NCI-H526 (cell line): ENCODE results near the gene CD22.
"Not testable (repeated sequence)": the region's sequence is repeated elsewhere in the genome, so short reads cannot be mapped to it uniquely, and the experiment has no call there.

ENCODE experiments used
- DNase-seq, 2 experiments: peaks; one replicate each; lab custom pipeline; 2025; lab: John Stamatoyannopoulos, UW

Gene CD22

DNA sequence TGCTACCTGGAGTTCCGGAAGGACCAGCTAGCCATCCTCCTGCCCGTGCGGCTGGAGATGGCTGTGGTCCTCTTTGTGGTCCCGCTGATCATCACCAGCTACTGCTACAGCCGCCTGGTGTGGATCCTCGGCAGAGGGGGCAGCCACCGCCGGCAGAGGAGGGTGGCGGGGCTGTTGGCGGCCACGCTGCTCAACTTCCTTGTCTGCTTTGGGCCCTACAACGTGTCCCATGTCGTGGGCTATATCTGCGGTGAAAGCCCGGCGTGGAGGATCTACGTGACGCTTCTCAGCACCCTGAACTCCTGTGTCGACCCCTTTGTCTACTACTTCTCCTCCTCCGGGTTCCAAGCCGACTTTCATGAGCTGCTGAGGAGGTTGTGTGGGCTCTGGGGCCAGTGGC lies 30.4 kb downstream of the CD22 start:
- DNase-seq = not testable (repeated sequence)

DNA sequence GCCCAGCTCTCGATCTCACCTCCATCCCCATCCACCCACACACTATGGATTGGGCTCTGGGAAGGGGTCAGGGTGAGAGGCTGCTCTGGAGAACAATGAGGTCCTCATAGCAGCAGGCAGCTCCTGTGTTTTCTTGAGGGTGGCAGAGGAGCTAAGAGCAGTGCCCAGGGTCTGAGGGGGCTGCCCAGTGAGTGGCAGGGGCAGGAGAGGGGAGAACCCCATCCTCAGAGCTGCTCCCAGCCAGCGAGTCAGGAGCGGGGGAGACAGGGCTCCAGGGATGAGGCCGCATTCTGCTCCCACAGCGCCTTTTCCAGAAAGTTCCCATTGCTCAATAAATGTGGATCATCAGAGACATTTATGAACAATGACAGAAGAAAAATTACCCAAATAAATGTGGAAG lies 31.1 kb downstream of the CD22 start:
- not testable (repeated sequence) for DNase-seq

DNA sequence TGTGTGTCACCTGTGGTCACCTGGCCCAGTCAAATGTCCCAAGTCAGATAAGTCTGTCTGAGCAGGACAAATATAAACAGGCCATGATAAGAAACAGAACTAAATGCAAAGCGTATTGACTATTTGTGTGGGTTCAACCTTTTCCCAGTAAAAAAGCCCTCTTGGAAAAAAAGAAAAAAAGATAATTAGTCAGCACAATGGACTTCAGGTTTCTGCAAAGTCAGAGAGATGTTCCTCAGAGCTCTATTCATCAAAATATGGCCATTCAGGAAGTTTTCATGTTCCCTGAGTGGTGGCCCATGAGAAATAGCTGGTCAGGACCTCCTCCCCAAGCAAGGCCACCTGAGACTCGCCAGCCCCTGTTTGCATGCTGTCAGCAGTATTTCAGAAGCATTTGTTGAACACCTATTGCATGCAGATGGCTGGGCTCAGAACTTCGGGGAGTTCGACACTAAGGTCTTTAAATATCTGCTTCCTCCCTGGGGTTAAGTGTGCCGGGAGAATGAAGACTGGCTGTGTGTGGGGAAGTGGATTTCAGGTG lies 32.0 kb downstream of the CD22 start:
- no peak for DNase-seq

DNA sequence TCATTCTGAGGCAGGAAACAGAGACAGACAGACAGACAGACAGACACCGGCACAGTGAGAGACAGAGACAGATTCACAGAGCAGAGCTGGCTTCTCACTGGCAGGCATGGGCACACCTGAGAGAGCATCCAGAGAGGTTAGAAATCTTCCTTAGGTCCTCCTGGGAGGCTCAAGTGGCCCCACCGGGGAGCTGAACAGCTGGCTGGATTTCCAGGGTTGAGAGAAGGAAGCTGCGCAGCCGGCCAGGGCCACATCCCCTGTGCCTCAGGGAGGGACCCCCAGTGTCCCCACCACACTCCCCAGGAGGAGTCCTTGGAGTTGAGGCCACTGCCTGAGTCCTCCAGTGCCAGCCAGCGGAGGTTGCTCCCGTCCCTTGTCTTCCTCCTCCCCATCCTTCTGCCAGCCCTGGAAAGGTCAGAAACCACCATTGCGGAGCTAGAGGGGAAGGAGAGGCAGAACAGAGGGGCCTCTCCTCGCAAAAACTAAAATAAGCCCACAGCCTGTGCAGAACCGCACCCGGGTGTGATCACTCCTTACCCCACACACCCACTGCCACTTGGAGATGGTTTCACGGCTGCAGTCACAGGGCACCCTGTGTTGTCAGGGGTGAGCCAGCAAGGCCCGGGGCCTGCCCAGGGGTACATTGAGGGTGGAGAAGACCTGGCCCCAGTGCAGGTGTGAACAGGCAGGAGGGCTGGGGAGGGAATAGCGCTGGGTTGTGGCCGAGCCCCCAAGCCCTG lies 33.4 kb downstream of the CD22 start:
- no peak for DNase-seq

DNA sequence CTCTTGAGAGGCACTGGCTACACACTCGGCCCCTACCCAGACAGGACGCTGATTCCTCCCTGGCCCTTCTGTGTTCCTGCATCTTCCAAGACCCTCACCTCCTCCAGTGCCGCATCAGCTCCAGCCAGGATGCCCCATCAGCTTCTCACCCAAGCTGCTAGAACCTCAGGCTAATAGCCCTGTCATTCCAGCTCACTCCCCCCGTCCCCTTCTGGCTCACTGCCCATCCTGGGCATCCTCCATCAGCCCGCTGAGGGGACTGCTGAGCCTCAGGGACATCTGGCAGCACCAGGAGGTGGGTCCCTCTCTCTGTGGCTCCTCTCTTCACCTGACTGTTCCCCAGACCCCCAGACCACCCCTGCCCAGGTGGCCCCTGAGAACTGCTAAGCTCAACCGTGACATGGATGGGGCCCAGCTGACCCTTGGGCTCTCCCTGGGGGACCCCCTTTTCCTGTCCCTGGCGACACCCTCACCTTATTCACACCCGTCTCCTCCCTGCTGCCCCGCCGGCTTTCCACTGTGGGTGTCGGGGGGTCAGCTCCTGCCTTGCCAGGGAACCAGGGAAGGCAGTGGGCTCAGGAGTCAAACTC lies 34.1 kb downstream of the CD22 start:
- no peak for DNase-seq

GRCh38 chr19:35363711-35364425 lies 34.9 kb downstream of the CD22 start:
- DNase-seq = no peak

GRCh38 chr19:35365303-35365702 lies 36.3 kb downstream of the CD22 start:
- no peak for DNase-seq

- DNase-seq = no peak
Measured at GRCh38 chr19:35368378-35368777, 39.4 kb downstream of the CD22 start.

GRCh38 chr19:35369522-35369921 lies 40.5 kb downstream of the CD22 start:
- DNase-seq = no peak

DNA sequence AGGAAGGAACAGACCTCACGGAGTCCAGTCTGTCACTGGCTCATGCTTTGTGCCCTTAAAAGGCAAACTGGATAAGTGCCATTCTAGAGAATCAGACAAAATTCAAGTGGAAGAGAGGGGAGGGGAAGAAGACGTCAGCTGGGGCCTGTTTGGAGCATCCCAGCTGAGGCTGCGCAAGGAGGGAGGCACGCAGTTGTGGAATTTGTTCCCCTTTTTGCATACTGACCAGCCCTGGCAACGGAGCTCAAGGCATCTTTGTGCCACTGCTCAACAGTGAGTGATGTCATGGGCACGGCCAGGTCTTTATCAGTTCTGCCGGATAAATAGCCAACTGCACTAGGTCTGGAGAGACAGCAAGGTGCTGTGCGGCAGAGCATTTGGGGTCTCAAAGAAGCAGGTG lies 41.7 kb downstream of the CD22 start, which contains the start of gene GPR42:
Gene GPR42 (plus strand): TSS at position 347 of the 400 bp plus-strand sequence. CDS start 292 bp downstream, outside the sequence.
- no peak for DNase-seq

DNA sequence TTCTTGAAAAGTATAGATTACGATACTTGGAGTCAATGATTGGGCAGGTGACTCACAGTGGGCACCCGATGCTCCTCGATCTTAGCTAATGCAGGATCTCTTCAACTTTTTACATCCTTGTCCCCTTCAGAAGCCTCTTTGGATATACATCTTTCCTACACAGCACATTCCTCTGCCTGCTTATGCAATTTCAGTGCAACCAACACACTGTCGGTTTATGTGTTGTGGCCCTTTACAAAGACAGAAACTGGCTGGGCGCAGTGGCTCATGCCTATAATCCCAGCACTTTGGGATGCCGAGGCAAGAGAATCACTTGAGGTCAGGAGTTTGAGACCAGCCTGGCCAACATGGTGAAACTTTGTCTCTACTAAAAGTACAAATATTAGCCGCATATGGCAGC lies 44.5 kb downstream of the CD22 start:
- no peak for DNase-seq

- not testable (repeated sequence) for DNase-seq
Measured at GRCh38 chr19:35374031-35374430, 45.0 kb downstream of the CD22 start.

DNA sequence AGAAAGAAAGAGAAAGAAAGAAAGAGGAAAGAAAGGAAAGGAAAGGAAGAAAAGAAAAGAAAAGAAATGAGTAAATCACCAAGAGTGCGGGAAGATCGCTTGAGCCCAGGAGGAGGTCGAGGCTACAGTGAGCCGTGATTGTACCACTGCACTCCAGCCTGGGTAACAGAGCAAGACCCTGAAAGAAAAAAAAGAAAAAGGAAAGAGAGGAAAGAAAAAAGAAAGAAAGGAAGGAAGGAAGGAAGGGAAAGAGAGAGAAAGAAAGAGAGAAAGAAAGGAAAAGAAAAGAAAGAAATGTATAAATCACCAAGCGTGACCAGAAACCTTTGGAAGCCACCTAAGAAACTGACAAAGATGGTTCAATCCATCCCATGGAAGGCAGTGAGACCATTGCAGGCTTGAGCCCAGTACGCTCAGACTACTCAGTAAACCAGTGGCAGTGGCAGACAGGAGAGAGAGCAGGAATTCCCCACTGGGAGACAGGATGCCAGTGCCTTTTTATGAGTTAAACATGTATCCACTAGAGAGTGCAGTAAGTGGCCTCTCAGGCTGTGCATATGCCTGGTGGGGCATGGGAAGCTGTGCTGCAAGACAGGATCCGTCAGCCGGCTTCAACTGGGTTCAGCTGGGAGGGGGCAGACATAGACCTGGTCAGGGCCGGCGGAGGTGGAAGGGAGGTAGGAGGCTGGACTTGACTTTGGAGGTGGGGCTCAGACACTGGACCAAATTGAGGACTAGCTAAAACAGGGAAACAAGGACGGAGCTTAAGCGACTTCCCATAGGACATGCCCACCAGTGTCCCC lies 46.7 kb downstream of the CD22 start:
- peak in 1 of 2 experiments; percentile 35 for DNase-seq

GRCh38 chr19:35377656-35378055 lies 48.7 kb downstream of the CD22 start:
- no peak for DNase-seq

DNA sequence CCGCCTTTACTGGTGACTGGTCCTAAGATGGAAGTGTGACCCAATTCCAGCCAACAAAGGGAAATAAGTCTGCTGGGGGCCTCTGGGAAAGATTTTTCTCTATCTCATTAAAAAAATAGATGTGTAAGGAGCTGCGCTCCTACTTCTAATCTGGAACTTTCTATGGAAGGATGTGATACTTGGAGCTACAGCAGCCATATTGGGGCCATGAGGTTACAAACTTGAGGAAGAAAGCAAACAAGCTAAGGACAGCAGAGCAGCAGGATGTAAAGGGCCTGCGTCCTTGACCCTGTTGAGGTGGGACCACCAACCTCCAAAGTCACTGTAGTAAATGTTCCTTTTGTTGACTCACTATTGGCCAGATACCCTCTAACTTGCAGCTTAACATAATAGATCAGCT lies 49.4 kb downstream of the CD22 start:
- DNase-seq = no peak

DNA sequence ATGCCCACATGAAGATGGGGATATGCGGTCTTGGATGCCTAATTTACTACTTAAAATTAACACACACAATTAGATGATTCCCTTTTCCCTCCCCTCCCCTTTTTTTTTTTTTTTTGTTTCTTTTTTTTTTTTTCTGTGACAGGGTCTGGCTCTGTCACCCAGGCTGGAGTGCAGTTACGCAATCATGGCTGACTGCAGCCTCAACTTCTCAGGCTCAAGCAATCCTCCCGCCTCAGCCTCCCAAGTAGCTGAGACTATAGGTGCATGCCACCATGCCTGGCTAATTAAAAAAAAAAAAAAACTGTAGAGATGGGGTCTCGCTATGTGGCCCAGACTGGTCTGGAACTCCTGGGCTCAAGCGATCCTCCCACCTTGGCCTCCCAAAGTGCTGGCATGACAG lies 50.6 kb downstream of the CD22 start:
- not testable (repeated sequence) for DNase-seq

- DNase-seq = no peak
Measured at GRCh38 chr19:35379992-35380391, 51.0 kb downstream of the CD22 start.

GRCh38 chr19:35380450-35381124 lies 51.6 kb downstream of the CD22 start:
- no peak for DNase-seq

DNA sequence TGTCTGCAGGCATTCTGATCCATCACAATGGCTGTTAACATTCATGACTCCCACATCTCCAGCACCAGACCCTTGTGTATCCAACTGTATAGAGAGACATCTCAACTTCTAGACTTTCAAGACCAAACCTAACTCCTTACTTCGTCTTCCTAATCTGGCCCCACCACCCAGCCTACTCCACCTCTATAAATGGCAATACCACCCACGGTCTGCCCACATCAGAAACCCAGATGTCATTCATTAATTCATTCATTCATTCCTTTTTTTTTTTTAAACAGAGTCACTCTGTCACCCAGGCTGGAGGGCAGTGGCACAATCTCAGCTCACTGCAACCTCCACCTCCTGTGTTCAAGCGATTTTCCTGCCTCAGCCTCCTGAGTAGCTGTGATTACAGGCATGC lies 52.3 kb downstream of the CD22 start:
- no peak for DNase-seq

DNA sequence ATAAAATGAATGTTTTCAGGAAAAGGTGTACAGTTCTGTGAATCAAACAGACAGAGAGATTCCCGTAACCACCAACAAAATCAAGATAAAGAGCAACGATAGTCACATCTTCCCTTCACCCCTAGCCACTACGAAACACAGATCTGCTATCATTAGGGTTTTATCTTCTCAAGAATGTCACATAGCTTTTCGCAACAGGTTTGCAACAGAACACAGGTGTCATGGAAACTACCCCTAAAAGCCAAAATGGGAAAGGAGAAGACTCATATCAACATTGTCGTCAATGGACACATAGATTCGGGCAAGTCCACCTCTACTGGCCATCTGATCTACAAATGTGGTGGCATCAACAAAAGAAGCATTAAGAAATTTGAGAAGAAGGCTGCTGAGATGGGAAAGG lies 52.9 kb downstream of the CD22 start:
- no peak for DNase-seq

DNA sequence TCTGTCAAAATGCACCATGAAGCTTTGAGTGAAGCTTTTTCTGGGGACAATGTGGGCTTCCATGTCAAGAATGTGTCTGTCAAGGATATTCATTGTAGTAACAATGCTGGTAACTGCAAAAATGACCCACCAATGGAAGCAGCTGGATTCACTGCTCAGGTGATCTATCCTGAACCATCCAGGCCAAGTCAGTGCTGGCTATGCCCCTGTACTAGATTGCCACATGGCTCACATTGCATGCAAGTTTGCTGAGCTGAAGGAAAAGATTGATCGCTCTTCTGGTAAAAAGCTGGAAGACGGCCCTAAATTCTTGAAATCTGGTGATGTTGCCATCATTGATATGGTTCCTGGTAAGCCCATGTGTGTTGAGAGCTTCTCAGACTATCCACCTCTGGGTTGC lies 54.5 kb downstream of the CD22 start:
- no peak for DNase-seq
